HG03521 (cell line): ENCODE data around the gene STRBP.
A peak's percentile ranks its signal among the peaks of the same experiment; 100 is the strongest.
"Not testable (repeated sequence)": the region's sequence is repeated elsewhere in the genome, so short reads cannot be mapped to it uniquely, and the experiment has no call there.

Experiments used
- ATAC-seq: cut with Tn5 transposase; IDR thresholded peaks from one replicate; pipeline ENCODE4 v1.9.1; 2021; ENCODE audit warnings: mild to moderate bottlenecking, moderate library complexity; ENCODE audit not compliant: unreplicated experiment

STRBP gene

GRCh38 chr9:123200469-123200868 is 67.9 kb downstream of the STRBP start:
- ATAC-seq: not testable (repeated sequence)

- no peak for ATAC-seq
Observed at GRCh38 chr9:123196124-123196523, 72.3 kb downstream of the STRBP start.

GRCh38 chr9:123194023-123194422 is 74.4 kb downstream of the STRBP start:
- no peak for ATAC-seq

GRCh38 chr9:123191680-123192079 is 76.7 kb downstream of the STRBP start:
- ATAC-seq: no peak

GRCh38 chr9:123191260-123191659 is 77.1 kb downstream of the STRBP start:
- ATAC-seq: no peak

GRCh38 chr9:123187131-123187530 is 81.3 kb downstream of the STRBP start:
- ATAC-seq: no peak

- not testable (repeated sequence) for ATAC-seq
Observed at GRCh38 chr9:123186029-123186428, 82.4 kb downstream of the STRBP start.

- ATAC-seq: no peak
Observed at GRCh38 chr9:123176949-123177348, 91.4 kb downstream of the STRBP start.

GRCh38 chr9:123175854-123176629 is 92.3 kb downstream of the STRBP start:
- no peak for ATAC-seq

GRCh38 chr9:123174887-123175518 is 93.4 kb downstream of the STRBP start:
- ATAC-seq: peak; percentile 91

GRCh38 chr9:123174079-123174478 is 94.3 kb downstream of the STRBP start:
- ATAC-seq: no peak

- no peak for ATAC-seq
Observed at GRCh38 chr9:123169926-123170325, 98.5 kb downstream of the STRBP start.

GRCh38 chr9:123168586-123168985 is 99.8 kb downstream of the STRBP start:
- ATAC-seq: no peak

GRCh38 chr9:123167474-123167873 is 100.9 kb downstream of the STRBP start:
- no peak for ATAC-seq

GRCh38 chr9:123165813-123166212 is 102.6 kb downstream of the STRBP start:
- no peak for ATAC-seq

GRCh38 chr9:123164285-123164684 is 104.1 kb downstream of the STRBP start:
- ATAC-seq: no peak

- ATAC-seq: no peak
Observed at GRCh38 chr9:123162791-123163345, 105.5 kb downstream of the STRBP start.

- ATAC-seq: no peak
Observed at GRCh38 chr9:123162360-123162759, 106.0 kb downstream of the STRBP start.

GRCh38 chr9:123157221-123157620 is 111.2 kb downstream of the STRBP start:
- ATAC-seq: no peak

GRCh38 chr9:123150708-123151503 is 117.5 kb downstream of the STRBP start:
- ATAC-seq: no peak

- no peak for ATAC-seq
Observed at GRCh38 chr9:123149067-123149466, 119.3 kb downstream of the STRBP start.
